ENCODE data around the gene CD1C.

DNA sequence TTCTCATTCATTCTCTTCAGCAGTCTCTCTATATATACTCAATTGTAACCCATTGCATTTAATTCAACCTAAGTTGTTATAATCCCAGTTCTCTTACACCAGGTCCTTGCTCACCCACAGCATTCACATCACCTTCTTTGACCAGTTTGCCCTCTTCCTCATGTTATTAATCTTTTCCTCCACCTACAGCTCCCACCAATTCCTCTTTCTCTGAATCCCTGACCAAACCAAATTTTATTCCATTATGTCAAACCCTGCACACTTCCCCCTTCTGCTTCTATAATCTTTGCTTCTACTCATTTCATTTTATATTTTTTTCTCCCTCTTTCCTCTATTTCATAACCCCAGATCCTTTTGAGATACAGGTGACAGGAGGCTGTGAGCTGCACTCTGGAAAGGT lies 34.1 kb upstream of the CD1C start:
- TF ChIP-seq, protein P1, sequence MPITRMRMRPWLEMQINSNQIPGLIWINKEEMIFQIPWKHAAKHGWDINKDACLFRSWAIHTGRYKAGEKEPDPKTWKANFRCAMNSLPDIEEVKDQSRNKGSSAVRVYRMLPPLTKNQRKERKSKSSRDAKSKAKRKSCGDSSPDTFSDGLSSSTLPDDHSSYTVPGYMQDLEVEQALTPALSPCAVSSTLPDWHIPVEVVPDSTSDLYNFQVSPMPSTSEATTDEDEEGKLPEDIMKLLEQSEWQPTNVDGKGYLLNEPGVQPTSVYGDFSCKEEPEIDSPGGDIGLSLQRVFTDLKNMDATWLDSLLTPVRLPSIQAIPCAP (CRISPR knock-in tag; IDR thresholded peaks at IDR 0.05) = no peak
- TF ChIP-seq ZNF121 (CRISPR knock-in tag; IDR thresholded peaks at IDR 0.05) = no peak
- TF ChIP-seq, protein P2, sequence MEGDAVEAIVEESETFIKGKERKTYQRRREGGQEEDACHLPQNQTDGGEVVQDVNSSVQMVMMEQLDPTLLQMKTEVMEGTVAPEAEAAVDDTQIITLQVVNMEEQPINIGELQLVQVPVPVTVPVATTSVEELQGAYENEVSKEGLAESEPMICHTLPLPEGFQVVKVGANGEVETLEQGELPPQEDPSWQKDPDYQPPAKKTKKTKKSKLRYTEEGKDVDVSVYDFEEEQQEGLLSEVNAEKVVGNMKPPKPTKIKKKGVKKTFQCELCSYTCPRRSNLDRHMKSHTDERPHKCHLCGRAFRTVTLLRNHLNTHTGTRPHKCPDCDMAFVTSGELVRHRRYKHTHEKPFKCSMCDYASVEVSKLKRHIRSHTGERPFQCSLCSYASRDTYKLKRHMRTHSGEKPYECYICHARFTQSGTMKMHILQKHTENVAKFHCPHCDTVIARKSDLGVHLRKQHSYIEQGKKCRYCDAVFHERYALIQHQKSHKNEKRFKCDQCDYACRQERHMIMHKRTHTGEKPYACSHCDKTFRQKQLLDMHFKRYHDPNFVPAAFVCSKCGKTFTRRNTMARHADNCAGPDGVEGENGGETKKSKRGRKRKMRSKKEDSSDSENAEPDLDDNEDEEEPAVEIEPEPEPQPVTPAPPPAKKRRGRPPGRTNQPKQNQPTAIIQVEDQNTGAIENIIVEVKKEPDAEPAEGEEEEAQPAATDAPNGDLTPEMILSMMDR (IDR thresholded peaks at IDR 0.05) = no peak
- no peak for TF ChIP-seq FOXJ3 (CRISPR knock-in tag; IDR thresholded peaks at IDR 0.05; ENCODE audit: borderline replicate concordance)
- no peak for TF ChIP-seq NR3C1 (CRISPR knock-in tag; conservative IDR thresholded peaks at IDR 0.05; ENCODE audit: low read depth)
